Measurements from ENCODE around the gene ATP5PO. TPM values are rescaled to one million over a fixed set of nuclear protein-coding genes. Genes with fewer than 3 reads are reported as not detected.
"Not testable (repeated sequence)": the region's sequence is repeated elsewhere in the genome, so short reads cannot be mapped to it uniquely, and the experiment has no call there.

Gene ATP5PO
- total RNA-seq, 2 experiments from 2014 or later: 210 to 227 TPM

DNA sequence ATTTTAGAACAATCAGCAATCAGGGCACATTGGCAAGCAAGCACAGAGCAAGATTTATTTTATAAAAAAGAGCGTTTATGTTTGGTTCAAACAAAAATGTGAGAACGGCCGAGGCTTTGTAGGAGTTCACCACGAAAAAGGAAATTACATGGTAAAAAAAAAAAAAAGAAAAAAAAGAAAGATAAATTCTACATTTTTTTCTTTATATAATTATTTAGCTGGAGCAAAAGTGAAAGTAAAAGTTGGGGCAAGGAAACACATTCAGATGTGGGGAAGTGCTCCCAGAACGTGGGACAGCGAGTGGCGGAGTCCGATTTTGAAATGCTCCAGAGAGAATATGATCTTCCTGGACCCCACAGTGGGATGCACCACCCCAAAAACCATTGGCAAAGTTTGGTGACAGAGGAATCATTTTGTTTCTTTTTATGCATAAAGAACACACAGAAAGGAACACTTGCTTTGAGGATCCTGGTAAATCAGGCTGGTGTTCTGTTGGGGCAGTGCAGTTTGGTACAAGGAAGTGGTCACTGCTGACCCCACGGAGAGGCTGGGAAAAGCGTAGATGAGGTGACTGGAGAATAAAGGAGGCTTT lies 16.3 kb upstream of the ATP5PO start:
- Histone ChIP-seq H2AFZ (ENCODE audit: low read length) (peak overlapping the region; percentile 29; the same call in 1 of the 2 replicates), H3K4me2 (ENCODE audit: low read length) (peak overlapping the region; percentile 54; the same call in 1 of the 2 replicates), H3K9me3 (ENCODE audit: low read length) (no peaks in the 10 kb centered on the region), H3K79me2 (ENCODE audit: insufficient read depth, low read depth, low read length) (no peaks in the 10 kb centered on the region), H3K4me1 (ENCODE audit: insufficient read depth, low read length, poor library complexity, severe bottlenecking) (peaks cover 8% of the 10 kb centered on the region), H3K27ac (ENCODE audit: low read depth, low read length, poor library complexity, severe bottlenecking) (no peak overlapping the region), H3K9me2 (ENCODE audit: insufficient read depth, low read length) (no peaks in the 10 kb centered on the region), H3K36me3 (ENCODE audit: insufficient read depth, low read length) (no peaks in the 10 kb centered on the region), H4K20me1 (ENCODE audit: insufficient read depth, low read length) (no peaks in the 10 kb centered on the region), H3K4me3 (ENCODE audit: low read depth, low read length, poor library complexity, severe bottlenecking) (no peak overlapping the region)
- BruUV-seq (replicated peaks): no TSS peak
- ChIA-PET POLR2A (interaction anchor here (0.7 kb wide), 1 partner anchor 161 kb away, joined by 3 read pairs; no protein-coding TSS in a partner anchor), CTCF (ENCODE audit: unreplicated experiment) (no interaction called here)
- intact Hi-C loops (cut with micrococcal nuclease; ENCODE audit: unreplicated experiment): no loop called here
- TF ChIP-seq EZH2phosphoT487 (IDR thresholded peaks at IDR 0.05; ENCODE audit: borderline replicate concordance, low read depth, low read length) (no peak), CTCF (conservative IDR thresholded peaks at IDR 0.05; ENCODE audit: low read length) (no peak)
- no peak for DNase-seq (ENCODE audit: low spot score)

GRCh38 chr21:33931052-33931798 lies 15.6 kb upstream of the ATP5PO start:
- CTCF ChIA-PET (ENCODE audit: unreplicated experiment); H4K20me1 ChIP-seq (ENCODE audit: insufficient read depth, low read length); H3K4me1 ChIP-seq (ENCODE audit: insufficient read depth, low read length, poor library complexity, severe bottlenecking); intact Hi-C loops (cut with micrococcal nuclease; ENCODE audit: unreplicated experiment); POLR2A ChIA-PET; H3K9me2 ChIP-seq (ENCODE audit: insufficient read depth, low read length); H3K4me3 ChIP-seq (ENCODE audit: low read depth, low read length, poor library complexity, severe bottlenecking); H3K27ac ChIP-seq (ENCODE audit: low read depth, low read length, poor library complexity, severe bottlenecking); BruUV-seq (replicated peaks); H2AFZ ChIP-seq (ENCODE audit: low read length); DNase-seq (ENCODE audit: low spot score); H3K9me3 ChIP-seq (ENCODE audit: low read length); H3K79me2 ChIP-seq (ENCODE audit: insufficient read depth, low read depth, low read length); H3K36me3 ChIP-seq (ENCODE audit: insufficient read depth, low read length): not testable (repeated sequence)
- peak overlapping the region; percentile 21; the same call in 1 of the 2 replicates for H3K4me2 ChIP-seq (ENCODE audit: low read length)

GRCh38 chr21:33926248-33926647 lies 10.6 kb upstream of the ATP5PO start:
- intact Hi-C loops (cut with micrococcal nuclease; ENCODE audit: unreplicated experiment); H3K9me2 ChIP-seq (ENCODE audit: insufficient read depth, low read length); DNase-seq (ENCODE audit: low spot score); CTCF ChIA-PET (ENCODE audit: unreplicated experiment); H3K36me3 ChIP-seq (ENCODE audit: insufficient read depth, low read length); H3K4me3 ChIP-seq (ENCODE audit: low read depth, low read length, poor library complexity, severe bottlenecking); H3K4me2 ChIP-seq (ENCODE audit: low read length); H4K20me1 ChIP-seq (ENCODE audit: insufficient read depth, low read length); POLR2A ChIA-PET; H3K9me3 ChIP-seq (ENCODE audit: low read length); H2AFZ ChIP-seq (ENCODE audit: low read length); H3K79me2 ChIP-seq (ENCODE audit: insufficient read depth, low read depth, low read length); BruUV-seq (replicated peaks); H3K27ac ChIP-seq (ENCODE audit: low read depth, low read length, poor library complexity, severe bottlenecking): not testable (repeated sequence)
- peaks cover 15% of the 10 kb centered on the region for H3K4me1 ChIP-seq (ENCODE audit: insufficient read depth, low read length, poor library complexity, severe bottlenecking)

Measured in OCI-LY7 (cell line).